ENCODE data around the gene PKD2L2. TPM values are rescaled to one million over a fixed set of nuclear protein-coding genes. Genes with fewer than 3 reads are reported as not detected.
"Not testable (repeated sequence)": the region's sequence is repeated elsewhere in the genome, so short reads cannot be mapped to it uniquely, and the experiment has no call there.

The PKD2L2 gene
- total RNA-seq, result not detected

DNA sequence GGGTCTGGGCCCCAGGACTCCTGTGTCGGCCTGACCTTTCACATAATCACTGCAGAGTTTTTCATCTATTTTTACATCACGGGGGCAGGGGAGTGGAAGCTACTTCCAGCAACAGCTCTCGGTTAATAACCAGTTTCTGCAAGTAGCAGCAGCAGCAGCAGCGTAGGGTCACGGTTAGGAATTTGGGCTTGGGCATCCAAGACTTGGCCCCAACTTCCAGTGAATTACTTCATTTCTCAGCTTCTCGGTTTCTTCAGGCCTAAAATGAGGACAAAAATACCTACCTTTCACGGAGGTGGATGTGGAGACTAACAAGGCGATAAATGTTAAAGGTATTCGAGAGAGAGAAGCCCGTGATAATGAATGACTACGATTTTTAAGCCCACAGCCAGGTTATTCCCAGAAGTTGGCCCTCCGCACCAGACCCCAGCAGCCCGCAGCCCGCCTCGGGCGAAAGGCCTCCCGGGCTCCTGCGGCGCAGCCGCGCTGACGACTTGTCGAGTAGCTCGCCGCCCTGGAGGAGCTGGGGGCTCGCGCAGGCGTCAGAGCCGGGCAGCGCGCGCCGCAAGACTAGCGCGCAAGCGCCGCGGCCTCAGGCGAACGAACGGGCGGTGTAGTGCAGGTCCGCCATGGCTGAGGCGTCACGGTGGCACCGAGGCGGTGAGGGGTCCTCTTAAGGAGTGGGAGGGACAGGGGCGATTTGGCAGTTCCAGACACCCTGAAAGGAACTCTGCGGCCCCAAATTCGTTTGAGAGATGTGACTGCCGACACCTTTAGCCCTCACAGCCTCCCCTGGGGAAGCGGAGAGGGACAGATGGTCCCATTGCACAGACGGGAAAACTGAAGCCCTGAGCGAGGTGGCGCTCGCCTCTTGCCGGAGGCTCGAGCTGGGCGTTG, at the start of gene PKD2L2:
Gene PKD2L2 (plus strand): TSS at position 595 of the 897 bp plus-strand sequence. CDS start 35 bp downstream, at position 630.
- DNase-seq (ENCODE audit: low spot score), result peak; percentile 83

GRCh38 chr5:137842296-137842695, 47.0 kb upstream of the PKD2L2 start:
- DNase-seq (ENCODE audit: low spot score), result no peak

- DNase-seq (ENCODE audit: low spot score), result no peak
These were observed 45.5 kb upstream of the PKD2L2 start for GRCh38 chr5:137843676-137844299.

DNA sequence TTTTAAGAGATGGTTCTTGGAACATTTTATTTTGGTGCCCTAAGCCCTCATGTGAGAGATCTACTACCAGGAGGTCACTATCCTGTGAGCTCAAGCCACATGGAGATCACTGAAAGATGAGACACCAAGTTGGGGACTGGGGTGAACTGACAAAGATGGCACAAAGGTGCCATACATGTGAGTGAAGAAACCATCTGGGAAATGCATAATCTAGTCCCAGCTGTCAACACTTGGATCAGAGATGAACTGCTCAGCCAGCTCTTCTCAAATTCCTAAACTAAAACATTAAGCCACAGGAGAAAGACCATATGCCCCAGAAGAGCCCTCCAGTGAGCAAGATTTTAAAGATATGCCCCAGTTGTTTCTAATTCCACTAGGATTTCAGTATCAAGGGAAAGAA, 43.8 kb upstream of the PKD2L2 start:
- DNase-seq (ENCODE audit: low spot score), result no peak

DNA sequence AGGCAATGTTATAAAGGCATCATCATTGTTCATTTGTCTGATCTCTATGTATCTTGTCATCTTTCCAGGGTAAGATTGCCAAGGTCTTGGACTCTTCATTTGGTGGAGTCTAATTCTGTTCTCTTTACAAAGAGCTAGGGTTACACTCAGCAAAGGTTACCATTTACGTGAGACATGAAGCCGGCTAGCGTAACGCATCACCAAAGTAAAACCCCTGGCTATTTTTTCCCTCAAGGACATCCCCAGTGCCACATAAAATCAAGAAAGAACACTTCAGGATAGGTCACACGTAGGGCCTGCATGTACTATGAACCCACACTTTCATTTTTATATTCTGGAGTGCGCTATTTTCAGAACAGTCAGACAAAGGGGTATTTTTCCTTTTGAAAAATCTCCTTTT, 41.6 kb upstream of the PKD2L2 start:
- no peak for DNase-seq (ENCODE audit: low spot score)

- DNase-seq (ENCODE audit: low spot score), result not testable (repeated sequence)
These were observed 36.1 kb upstream of the PKD2L2 start for GRCh38 chr5:137853165-137853564.

- no peak for DNase-seq (ENCODE audit: low spot score)
These were observed 33.1 kb upstream of the PKD2L2 start for GRCh38 chr5:137856201-137856600.

DNA sequence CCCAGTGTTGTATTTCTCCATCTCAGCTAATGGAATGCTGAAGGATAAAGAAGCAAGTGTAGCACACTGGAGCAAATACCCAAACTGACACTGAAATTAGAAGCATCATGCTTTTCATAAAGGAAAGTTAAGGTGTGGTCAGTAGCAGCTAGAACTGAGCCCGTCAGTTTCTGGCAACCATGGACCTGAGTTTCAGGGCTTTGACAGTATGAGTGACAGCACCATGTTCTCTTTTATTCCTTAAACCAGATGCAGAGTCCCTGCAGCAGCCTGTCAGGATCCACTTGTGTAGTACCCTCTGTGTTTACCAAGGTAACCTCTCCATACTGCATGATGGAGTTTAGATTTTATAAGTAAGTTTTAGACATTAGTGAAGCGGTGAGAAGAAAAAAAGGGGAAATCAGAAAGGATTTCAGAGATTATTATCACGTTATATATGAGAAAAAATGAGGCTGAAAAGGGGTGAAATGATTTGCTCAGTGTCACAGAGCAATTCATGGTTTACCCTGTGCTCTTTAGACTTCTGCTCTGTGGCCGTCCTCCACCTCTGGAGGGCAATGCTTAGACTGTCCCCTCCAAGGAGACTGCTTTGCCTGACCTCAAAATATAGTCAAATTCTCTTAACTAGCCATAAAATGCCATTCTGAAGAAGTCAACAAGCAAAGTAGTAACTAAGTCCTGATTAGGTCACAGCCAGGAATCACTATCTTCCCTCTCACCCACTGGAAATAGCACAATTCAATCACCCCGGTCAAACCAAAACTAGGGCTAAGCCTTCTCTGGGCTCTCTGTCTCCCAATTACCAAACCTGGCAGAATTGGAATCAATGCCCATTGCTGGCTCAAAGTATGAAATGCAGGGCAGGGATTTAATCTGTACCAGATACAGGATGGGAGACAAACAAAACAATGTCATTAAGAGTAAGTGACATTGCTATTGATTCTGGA, 32.1 kb upstream of the PKD2L2 start:
- no peak for DNase-seq (ENCODE audit: low spot score)

DNA sequence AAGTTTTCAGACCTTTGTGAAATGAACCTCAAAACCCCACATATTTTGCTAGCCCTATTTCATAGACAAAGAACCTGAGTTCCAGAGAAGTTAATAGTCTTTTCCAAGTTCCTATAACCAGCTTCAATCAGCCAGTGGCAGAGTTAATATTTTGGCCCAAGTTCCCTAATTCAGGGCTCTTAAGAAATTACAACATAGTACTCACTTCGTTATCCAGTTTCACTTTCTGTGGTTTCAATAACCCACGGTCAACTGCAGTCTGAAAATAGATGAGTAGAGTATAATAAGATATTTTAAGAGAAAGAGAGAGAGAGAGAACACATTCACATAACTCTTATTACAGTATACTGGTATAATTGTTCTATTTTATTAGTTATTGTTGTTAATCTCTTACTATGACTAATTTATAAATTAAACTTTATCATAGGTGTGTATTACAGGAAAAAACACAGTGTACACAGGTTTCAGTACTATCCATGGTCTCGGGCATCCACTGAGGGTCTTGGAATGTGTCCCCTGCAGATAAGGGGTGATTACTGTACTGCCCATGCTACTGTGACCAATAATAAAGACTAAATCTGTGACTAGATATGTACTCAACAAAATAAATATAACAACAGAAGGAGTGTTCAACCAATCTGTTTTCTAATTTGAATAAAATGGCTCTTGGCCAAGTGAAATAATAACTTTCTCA, 30.9 kb upstream of the PKD2L2 start:
- DNase-seq (ENCODE audit: low spot score), result no peak

- DNase-seq (ENCODE audit: low spot score), result no peak
These were observed 30.3 kb upstream of the PKD2L2 start for GRCh38 chr5:137858954-137859353.

DNA sequence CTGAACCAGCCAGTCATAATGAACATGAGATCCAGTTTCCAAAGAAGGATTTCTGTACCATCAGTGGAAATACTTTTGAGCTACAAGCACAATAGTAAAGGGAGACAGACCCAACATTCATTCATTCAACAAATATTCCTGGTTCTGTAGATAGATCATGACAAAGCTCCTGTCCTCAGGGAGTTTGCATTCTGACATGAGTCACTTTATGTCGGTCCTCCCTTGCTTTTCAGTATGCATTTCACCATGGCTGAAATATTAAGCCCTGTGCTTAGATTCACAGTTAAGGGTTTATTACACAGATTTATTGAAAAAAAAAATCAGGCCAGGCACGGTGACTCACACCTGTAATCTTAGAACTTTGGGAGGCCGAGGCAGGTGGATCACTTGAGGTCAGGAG, 27.0 kb upstream of the PKD2L2 start:
- no peak for DNase-seq (ENCODE audit: low spot score)

DNA sequence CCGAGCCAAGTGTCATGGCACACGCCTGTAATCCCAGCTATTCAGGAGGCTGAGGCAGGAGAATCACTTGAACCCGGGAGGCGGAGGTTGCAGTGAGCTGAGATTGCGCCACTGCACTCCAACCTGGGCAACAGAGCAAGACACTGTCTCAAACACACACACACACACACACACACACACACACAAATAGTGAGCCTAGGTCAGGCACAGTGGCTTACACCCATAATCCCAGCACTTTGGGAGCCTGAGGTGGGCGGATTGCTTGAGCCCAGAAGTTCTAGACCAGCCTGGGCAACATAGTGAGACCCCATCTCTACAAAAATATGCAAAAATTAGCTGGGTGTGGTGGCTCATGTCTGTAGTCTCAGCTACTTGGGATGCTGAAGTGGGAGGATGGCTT, 25.6 kb upstream of the PKD2L2 start:
- DNase-seq (ENCODE audit: low spot score), result not testable (repeated sequence)

DNA sequence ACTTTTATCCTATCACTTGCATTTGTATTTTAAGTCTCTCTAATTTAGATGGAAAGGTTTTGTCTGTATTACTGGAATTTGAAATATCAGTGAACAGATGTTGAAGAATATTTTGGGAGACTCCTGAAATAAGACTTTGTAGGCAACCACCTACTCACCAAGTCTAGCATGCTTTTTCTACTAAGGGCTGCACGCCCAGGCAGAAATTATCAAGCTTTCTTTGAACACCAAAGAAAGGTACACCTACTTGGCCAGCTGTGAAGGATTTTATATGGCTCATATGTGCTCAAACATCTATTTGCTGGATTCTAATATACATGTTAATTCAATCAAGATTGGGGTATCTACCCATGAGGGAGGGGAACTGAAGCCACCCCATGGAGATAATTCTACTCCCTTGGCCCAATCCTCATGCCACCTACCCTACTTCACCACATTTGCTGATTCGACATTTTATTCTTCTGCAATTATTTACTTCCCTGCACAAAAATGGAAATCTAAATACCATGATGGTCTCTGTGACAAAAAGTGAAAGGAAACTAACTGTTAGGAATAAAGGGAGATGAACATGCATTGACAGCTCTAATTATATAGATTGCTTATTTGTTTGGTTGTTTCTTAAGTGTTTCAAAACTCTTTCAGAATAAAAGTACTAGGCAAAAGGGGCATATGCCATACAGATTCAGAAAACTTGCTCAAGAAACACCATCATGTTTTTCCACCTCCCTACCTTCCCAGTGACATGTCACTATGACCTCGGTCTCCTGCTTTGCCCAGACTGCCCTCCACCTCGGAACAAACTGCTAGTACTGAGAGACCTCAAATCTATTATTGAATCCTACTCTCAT, 22.5 kb upstream of the PKD2L2 start:
- DNase-seq (ENCODE audit: low spot score), result no peak

DNA sequence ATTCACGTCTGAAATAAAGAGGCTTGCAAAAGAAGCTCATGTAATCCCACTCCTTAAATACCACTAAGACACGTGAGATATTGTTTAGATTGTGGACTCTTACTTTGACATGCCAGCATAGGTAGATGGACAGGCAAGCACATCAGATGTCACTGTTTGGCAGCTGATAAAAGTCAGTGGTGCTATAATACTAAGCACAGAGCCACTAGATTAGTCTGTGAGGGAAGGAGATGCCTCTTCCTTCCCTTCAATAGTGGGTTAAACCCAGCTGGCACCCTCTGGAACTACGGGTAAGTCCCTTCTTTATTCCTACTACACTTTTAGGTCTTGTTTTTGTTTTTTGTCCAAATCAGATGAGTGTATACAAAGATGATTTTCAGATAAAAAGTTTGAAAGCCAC, 21.6 kb upstream of the PKD2L2 start, which contains the start of gene MYOT:
Gene MYOT (plus strand): TSS at position 197 of the 400 bp plus-strand sequence. CDS start 2,792 bp downstream, outside the sequence.
- DNase-seq (ENCODE audit: low spot score), result no peak

- no peak for DNase-seq (ENCODE audit: low spot score)
These were observed 18.5 kb upstream of the PKD2L2 start for GRCh38 chr5:137870647-137871339.

- DNase-seq (ENCODE audit: low spot score), result no peak
These were observed 17.7 kb upstream of the PKD2L2 start for GRCh38 chr5:137871571-137871970.

GRCh38 chr5:137872466-137872865, 16.8 kb upstream of the PKD2L2 start:
- DNase-seq (ENCODE audit: low spot score), result no peak

GRCh38 chr5:137876101-137876500, 13.2 kb upstream of the PKD2L2 start:
- no peak for DNase-seq (ENCODE audit: low spot score)

DNA sequence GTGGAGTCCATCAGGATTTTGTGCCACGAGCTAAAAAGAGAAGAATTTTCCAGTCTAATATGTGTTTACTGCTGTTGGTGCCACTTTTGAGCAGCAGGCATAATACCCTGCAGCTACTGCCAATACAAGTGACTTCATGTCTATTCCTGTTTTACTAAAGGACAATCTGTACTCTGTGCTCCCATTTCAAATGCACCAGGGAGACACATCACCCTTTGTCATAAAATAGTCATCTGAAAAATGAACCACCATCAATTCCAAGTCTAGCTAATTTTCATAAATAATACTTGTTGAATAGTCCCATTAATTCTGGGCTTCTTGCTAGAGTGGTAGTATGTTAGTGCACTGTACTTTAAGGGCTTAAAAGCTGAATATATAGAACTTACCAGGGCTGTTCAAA, 8.9 kb upstream of the PKD2L2 start:
- DNase-seq (ENCODE audit: low spot score), result no peak

DNA sequence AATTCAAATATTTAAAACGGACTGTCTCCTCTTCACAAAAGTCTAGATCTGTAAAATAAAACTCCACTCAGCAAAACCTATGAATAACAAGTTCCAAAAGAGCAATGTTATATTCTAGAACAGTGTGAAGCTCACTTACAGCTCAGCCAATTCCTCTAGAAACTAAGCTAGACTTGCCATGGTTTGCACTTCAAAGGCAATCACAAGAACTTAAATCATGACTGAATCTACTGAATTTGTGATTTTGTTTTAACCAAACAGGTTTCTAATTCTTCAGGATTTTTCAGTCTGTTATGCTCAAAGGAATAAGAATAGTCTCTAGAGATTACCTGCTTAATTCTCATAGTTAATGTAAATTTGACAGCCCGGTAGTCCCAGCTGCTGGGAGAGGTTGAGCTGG, 1.4 kb upstream of the PKD2L2 start:
- DNase-seq (ENCODE audit: low spot score), result no peak

All from ureter (tissue), 1 donor.